ENCODE data around the gene PABPC3.

GRCh38 chr13:25110956-25111584 lies 15.1 kb downstream of the PABPC3 start:
- TF ChIP-seq, protein P1, sequence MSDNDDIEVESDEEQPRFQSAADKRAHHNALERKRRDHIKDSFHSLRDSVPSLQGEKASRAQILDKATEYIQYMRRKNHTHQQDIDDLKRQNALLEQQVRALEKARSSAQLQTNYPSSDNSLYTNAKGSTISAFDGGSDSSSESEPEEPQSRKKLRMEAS (IDR thresholded peaks at IDR 0.05), result no peak
- no peak for TF ChIP-seq GABPA (IDR thresholded peaks at IDR 0.05; ENCODE audit: borderline replicate concordance, insufficient read depth, low read length)
- no peak for TF ChIP-seq CTCF (IDR thresholded peaks at IDR 0.05; ENCODE audit: control extremely low read depth in 1 of 3, insufficient read depth in 1 of 3, low read depth in 1 of 3, low read length in 3 of 3)
